Measurements from ENCODE around the gene AFG1L. TPM values are rescaled to one million over a fixed set of nuclear protein-coding genes. Genes with fewer than 3 reads are reported as not detected.

Gene AFG1L
- total RNA-seq, 1 experiment from 2014 or later, result 7.1 TPM

GRCh38 chr6:108521616-108522107 is 226.8 kb downstream of the AFG1L start:
- no peaks in the 10 kb centered on the region for H3K9me3 Mint-ChIP-seq (ENCODE audit: low read depth, unreplicated experiment)
- intact Hi-C loops (cut with micrococcal nuclease; ENCODE audit: unreplicated experiment), result no loop called here
- no peaks in the 10 kb centered on the region for H3K36me3 Mint-ChIP-seq (ENCODE audit: insufficient read depth, unreplicated experiment)
- no peak for TF ChIP-seq CTCF (IDR thresholded peaks at IDR 0.05; ENCODE audit: unreplicated experiment)
- CTCF ChIA-PET, result no interaction called here
- H3K27ac Mint-ChIP-seq (ENCODE audit: unreplicated experiment), result no peak overlapping the region
- no peak overlapping the region for H3K4me3 Mint-ChIP-seq (ENCODE audit: low read depth, unreplicated experiment)
- H3K27me3 Mint-ChIP-seq (ENCODE audit: unreplicated experiment), result no peaks in the 10 kb centered on the region
- no peak for DNase-seq
- no TSS peak for BruUV-seq (replicated peaks)
- H3K4me1 Mint-ChIP-seq (ENCODE audit: low read depth, unreplicated experiment), result no peaks in the 10 kb centered on the region

GRCh38 chr6:108523697-108524096 is 228.8 kb downstream of the AFG1L start:
- no peak overlapping the region for H3K27ac Mint-ChIP-seq (ENCODE audit: unreplicated experiment)
- no peaks in the 10 kb centered on the region for H3K36me3 Mint-ChIP-seq (ENCODE audit: insufficient read depth, unreplicated experiment)
- CTCF ChIA-PET, result no interaction called here
- intact Hi-C loops (cut with micrococcal nuclease; ENCODE audit: unreplicated experiment), result no loop called here
- no peak for DNase-seq
- no peaks in the 10 kb centered on the region for H3K27me3 Mint-ChIP-seq (ENCODE audit: unreplicated experiment)
- no peaks in the 10 kb centered on the region for H3K9me3 Mint-ChIP-seq (ENCODE audit: low read depth, unreplicated experiment)
- BruUV-seq (replicated peaks), result no TSS peak
- TF ChIP-seq CTCF (IDR thresholded peaks at IDR 0.05; ENCODE audit: unreplicated experiment), result no peak
- H3K4me1 Mint-ChIP-seq (ENCODE audit: low read depth, unreplicated experiment), result no peaks in the 10 kb centered on the region
- no peak overlapping the region for H3K4me3 Mint-ChIP-seq (ENCODE audit: low read depth, unreplicated experiment)

GRCh38 chr6:108524528-108525248 is 229.8 kb downstream of the AFG1L start:
- intact Hi-C loops (cut with micrococcal nuclease; ENCODE audit: unreplicated experiment), result no loop called here

GRCh38 chr6:108526739-108527174 is 231.9 kb downstream of the AFG1L start:
- no peak for DNase-seq

More at GRCh38 chr6:108524528-108525248, 229.8 kb downstream of the AFG1L start:
- DNase-seq, result no peak
- H3K27ac Mint-ChIP-seq (ENCODE audit: unreplicated experiment), result no peak overlapping the region
- no peak overlapping the region for H3K4me3 Mint-ChIP-seq (ENCODE audit: low read depth, unreplicated experiment)
- H3K27me3 Mint-ChIP-seq (ENCODE audit: unreplicated experiment), result no peaks in the 10 kb centered on the region
- H3K9me3 Mint-ChIP-seq (ENCODE audit: low read depth, unreplicated experiment), result no peaks in the 10 kb centered on the region
- no TSS peak for BruUV-seq (replicated peaks)
- no peaks in the 10 kb centered on the region for H3K4me1 Mint-ChIP-seq (ENCODE audit: low read depth, unreplicated experiment)
- CTCF ChIA-PET, result interaction anchor here (0.6 kb wide), 1 partner anchor 532 kb away, joined by 3 read pairs; no protein-coding TSS in a partner anchor
- TF ChIP-seq CTCF (IDR thresholded peaks at IDR 0.05; ENCODE audit: unreplicated experiment), result no peak
- no peaks in the 10 kb centered on the region for H3K36me3 Mint-ChIP-seq (ENCODE audit: insufficient read depth, unreplicated experiment)

More at GRCh38 chr6:108526739-108527174, 231.9 kb downstream of the AFG1L start:
- no peaks in the 10 kb centered on the region for H3K9me3 Mint-ChIP-seq (ENCODE audit: low read depth, unreplicated experiment)
- intact Hi-C loops (cut with micrococcal nuclease; ENCODE audit: unreplicated experiment), result loop anchor here (1.0 to 2.0 kb wide), 2 partner anchors 413 to 546 kb away; no protein-coding TSS in a partner anchor
- CTCF ChIA-PET, result no interaction called here
- H3K4me3 Mint-ChIP-seq (ENCODE audit: low read depth, unreplicated experiment), result no peak overlapping the region
- no peak overlapping the region for H3K27ac Mint-ChIP-seq (ENCODE audit: unreplicated experiment)
- no peaks in the 10 kb centered on the region for H3K4me1 Mint-ChIP-seq (ENCODE audit: low read depth, unreplicated experiment)
- H3K36me3 Mint-ChIP-seq (ENCODE audit: insufficient read depth, unreplicated experiment), result no peaks in the 10 kb centered on the region
- TF ChIP-seq CTCF (IDR thresholded peaks at IDR 0.05; ENCODE audit: unreplicated experiment), result peak; percentile 72
- no peaks in the 10 kb centered on the region for H3K27me3 Mint-ChIP-seq (ENCODE audit: unreplicated experiment)
- no TSS peak for BruUV-seq (replicated peaks)

Measured in Calu3 (cell line).